ENCODE data around the gene ALDOC.

The ALDOC gene

GRCh38 chr17:28616281-28616680, 39.6 kb upstream of the ALDOC start:
- Histone ChIP-seq H3K4me3 (ENCODE audit: low read length) (no peak overlapping the region), H3K36me3 (replicated peaks; ENCODE audit: insufficient read depth, low read length) (peaks cover 41% of the 10 kb centered on the region), H3K27me3 (replicated peaks; ENCODE audit: insufficient read depth, low read length) (no peaks in the 10 kb centered on the region), H3K4me1 (ENCODE audit: low read length) (no peaks in the 10 kb centered on the region), H3K9me2 (replicated peaks; ENCODE audit: insufficient read depth, low read length) (no peaks in the 10 kb centered on the region), H4K20me1 (ENCODE audit: insufficient read depth, low read length) (no peaks in the 10 kb centered on the region), H3F3A (ENCODE audit: insufficient read depth, low read length) (no peaks in the 10 kb centered on the region; the same call in 1 of the 2 replicates), H3K9ac (ENCODE audit: low read length) (no peak overlapping the region), H2AFZ (ENCODE audit: low read length) (no peak overlapping the region), H3K79me2 (ENCODE audit: low read length) (no peaks in the 10 kb centered on the region), H3K9me3 (replicated peaks; ENCODE audit: insufficient read depth, low read length) (no peaks in the 10 kb centered on the region), H3K27ac (ENCODE audit: low read length) (no peak overlapping the region), H3K4me2 (ENCODE audit: low read depth, low read length) (no peak overlapping the region)
- no peak for DNase-seq
- TF ChIP-seq CTCF (IDR thresholded peaks at IDR 0.05; ENCODE audit: low read length) (no peak), EZH2phosphoT487 (IDR thresholded peaks at IDR 0.05; ENCODE audit: low read length) (no peak), EZH2 (optimal IDR thresholded peaks at IDR 0.05; ENCODE audit: low read depth, low read length) (no peak)

DNA sequence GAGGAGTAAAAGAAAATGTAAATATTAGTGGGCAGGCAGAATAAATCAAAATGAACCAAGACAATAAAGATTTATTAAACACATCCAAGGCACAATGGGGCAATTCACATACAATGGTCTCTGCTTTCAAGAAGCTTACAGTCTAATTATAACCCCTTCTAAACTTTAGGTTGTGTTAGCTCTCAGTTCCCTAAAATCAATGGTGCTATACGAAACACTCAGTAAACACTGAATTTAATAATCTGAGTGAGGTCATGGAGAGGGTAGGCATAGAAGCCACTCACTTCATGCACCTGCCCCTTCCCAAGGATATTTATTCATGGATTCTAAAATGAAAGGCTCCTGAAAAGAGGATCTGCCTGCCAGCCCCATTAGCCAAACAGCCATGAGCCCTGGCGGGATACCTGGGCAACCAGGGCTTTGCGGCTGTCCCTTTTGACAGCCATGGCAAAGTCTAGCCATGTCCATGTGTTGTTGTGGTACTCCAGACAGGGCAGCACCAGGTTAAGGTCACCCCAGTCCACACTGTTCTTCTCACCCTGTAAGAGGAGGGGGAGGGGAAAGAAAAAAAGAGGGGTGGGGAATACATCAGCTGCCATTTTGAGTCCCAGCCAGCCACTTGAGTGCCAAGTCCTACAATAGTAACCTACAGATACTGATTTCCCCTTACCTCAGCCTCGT, 38.7 kb upstream of the ALDOC start:
- Histone ChIP-seq H3K9ac (ENCODE audit: low read length) (no peak overlapping the region), H3K4me3 (ENCODE audit: low read length) (no peak overlapping the region), H3K4me2 (ENCODE audit: low read depth, low read length) (no peak overlapping the region), H4K20me1 (ENCODE audit: insufficient read depth, low read length) (no peaks in the 10 kb centered on the region), H3K79me2 (ENCODE audit: low read length) (no peaks in the 10 kb centered on the region), H3K27ac (ENCODE audit: low read length) (no peak overlapping the region), H3K9me2 (replicated peaks; ENCODE audit: insufficient read depth, low read length) (no peaks in the 10 kb centered on the region), H2AFZ (ENCODE audit: low read length) (no peak overlapping the region), H3F3A (ENCODE audit: insufficient read depth, low read length) (no peaks in the 10 kb centered on the region; the same call in 1 of the 2 replicates), H3K9me3 (replicated peaks; ENCODE audit: insufficient read depth, low read length) (no peaks in the 10 kb centered on the region), H3K27me3 (replicated peaks; ENCODE audit: insufficient read depth, low read length) (no peaks in the 10 kb centered on the region), H3K36me3 (replicated peaks; ENCODE audit: insufficient read depth, low read length) (peaks cover 38% of the 10 kb centered on the region), H3K4me1 (ENCODE audit: low read length) (no peaks in the 10 kb centered on the region)
- no peak for TF ChIP-seq EZH2phosphoT487 (IDR thresholded peaks at IDR 0.05; ENCODE audit: low read length)
- TF ChIP-seq EZH2 (optimal IDR thresholded peaks at IDR 0.05; ENCODE audit: low read depth, low read length) = no peak
- no peak for TF ChIP-seq CTCF (IDR thresholded peaks at IDR 0.05; ENCODE audit: low read length)
- DNase-seq = no peak

DNA sequence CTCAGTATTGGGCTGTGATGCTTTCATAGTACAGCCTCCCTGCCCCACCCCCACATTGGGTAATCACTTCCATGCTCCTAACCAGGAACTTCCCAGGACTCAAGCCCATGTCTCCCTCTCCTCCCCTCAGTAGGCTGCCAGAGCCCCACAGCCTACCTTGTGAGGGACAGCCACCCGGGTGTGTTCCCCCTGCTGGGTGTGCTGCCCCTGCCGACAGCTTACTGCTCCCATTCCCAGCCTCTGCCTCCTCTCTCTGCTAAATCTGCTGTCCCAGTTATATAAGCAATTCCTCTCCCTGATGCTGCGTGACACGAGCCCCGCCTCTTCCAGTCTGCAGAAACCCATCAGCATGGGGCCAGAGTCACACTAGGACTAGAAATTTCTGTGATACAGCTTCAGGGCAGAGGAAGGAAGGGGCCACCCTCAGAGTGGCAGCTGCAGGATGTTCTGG, 37.3 kb upstream of the ALDOC start, which contains the start of gene RSKR:
Gene RSKR (minus strand): TSS at position 255 of the 451 bp plus-strand sequence. CDS start 24 bp downstream, at position 231.
- H3K4me3 ChIP-seq (ENCODE audit: low read length) = no peak within 1 kb of the TSS
- H3K9me2 ChIP-seq (replicated peaks; ENCODE audit: insufficient read depth, low read length) = no peaks in the 10 kb centered on the region
- no peaks in the 10 kb centered on the region for H3K9me3 ChIP-seq (replicated peaks; ENCODE audit: insufficient read depth, low read length)
- no peaks in the 10 kb centered on the region for H3K4me1 ChIP-seq (ENCODE audit: low read length)
- no peak within 1 kb of the TSS for H3K4me2 ChIP-seq (ENCODE audit: low read depth, low read length)
- H3K36me3 ChIP-seq (replicated peaks; ENCODE audit: insufficient read depth, low read length) = peaks cover 29% of the 10 kb centered on the region
- H3K79me2 ChIP-seq (ENCODE audit: low read length) = no peaks in the 10 kb centered on the region
- no peak within 1 kb of the TSS for H3K9ac ChIP-seq (ENCODE audit: low read length)
- no peak within 1 kb of the TSS for H2AFZ ChIP-seq (ENCODE audit: low read length)
- H3K27me3 ChIP-seq (replicated peaks; ENCODE audit: insufficient read depth, low read length) = no peaks in the 10 kb centered on the region
- TF ChIP-seq EZH2 (optimal IDR thresholded peaks at IDR 0.05; ENCODE audit: low read depth, low read length) (no peak), CTCF (IDR thresholded peaks at IDR 0.05; ENCODE audit: low read length) (no peak), EZH2phosphoT487 (IDR thresholded peaks at IDR 0.05; ENCODE audit: low read length) (no peak)
- H3K27ac ChIP-seq (ENCODE audit: low read length) = no peak within 1 kb of the TSS
- DNase-seq = no peak
- H3F3A ChIP-seq (ENCODE audit: insufficient read depth, low read length) = no peaks in the 10 kb centered on the region; the same call in 1 of the 2 replicates
- H4K20me1 ChIP-seq (ENCODE audit: insufficient read depth, low read length) = no peaks in the 10 kb centered on the region
